IPS-11a (cell line): ENCODE data around the gene CXCR6.

Experiments used
- H3K4me3 ChIP-seq: one replicate; pipeline ENCODE4 v1.5.1; 2013; ENCODE audit warnings: low read depth, low read length, control low read depth

Gene CXCR6

GRCh38 chr3:45946875-45947274 is 3.6 kb downstream of the CXCR6 start:
- H3K4me3 ChIP-seq, result no peak overlapping the region

- no peak overlapping the region for H3K4me3 ChIP-seq
These were observed 4.1 kb downstream of the CXCR6 start for GRCh38 chr3:45947361-45947760.

GRCh38 chr3:45948311-45948781 is 5.1 kb downstream of the CXCR6 start:
- H3K4me3 ChIP-seq, result no peak overlapping the region

GRCh38 chr3:45948881-45949280 is 5.6 kb downstream of the CXCR6 start:
- no peak overlapping the region for H3K4me3 ChIP-seq

- no peak overlapping the region for H3K4me3 ChIP-seq
These were observed 6.2 kb downstream of the CXCR6 start for GRCh38 chr3:45949432-45949831.

GRCh38 chr3:45950131-45950530 is 6.9 kb downstream of the CXCR6 start:
- no peak overlapping the region for H3K4me3 ChIP-seq

GRCh38 chr3:45950686-45951600 is 7.7 kb downstream of the CXCR6 start:
- H3K4me3 ChIP-seq, result no peak overlapping the region

GRCh38 chr3:45951946-45952345 is 8.7 kb downstream of the CXCR6 start:
- H3K4me3 ChIP-seq, result no peak overlapping the region

GRCh38 chr3:45952456-45952855 is 9.2 kb downstream of the CXCR6 start:
- H3K4me3 ChIP-seq, result no peak overlapping the region

- H3K4me3 ChIP-seq, result no peak overlapping the region
These were observed 10.3 kb downstream of the CXCR6 start for GRCh38 chr3:45953536-45953935.

- H3K4me3 ChIP-seq, result no peak overlapping the region
These were observed 11.0 kb downstream of the CXCR6 start for GRCh38 chr3:45954306-45954705.

- H3K4me3 ChIP-seq, result no peak overlapping the region
These were observed 11.9 kb downstream of the CXCR6 start for GRCh38 chr3:45955017-45955647.

GRCh38 chr3:45955706-45956105 is 12.4 kb downstream of the CXCR6 start:
- H3K4me3 ChIP-seq, result no peak overlapping the region

GRCh38 chr3:45957586-45957985 is 14.3 kb downstream of the CXCR6 start:
- no peak overlapping the region for H3K4me3 ChIP-seq

GRCh38 chr3:45958321-45958791 is 15.1 kb downstream of the CXCR6 start:
- no peak overlapping the region for H3K4me3 ChIP-seq

- no peak overlapping the region for H3K4me3 ChIP-seq
These were observed 15.9 kb downstream of the CXCR6 start for GRCh38 chr3:45959201-45959600.

GRCh38 chr3:45960289-45960688 is 17.0 kb downstream of the CXCR6 start:
- no peak overlapping the region for H3K4me3 ChIP-seq

- H3K4me3 ChIP-seq, result no peak overlapping the region
These were observed 18.8 kb downstream of the CXCR6 start for GRCh38 chr3:45962033-45962432.

GRCh38 chr3:45964139-45964538 is 20.9 kb downstream of the CXCR6 start:
- no peak overlapping the region for H3K4me3 ChIP-seq

- H3K4me3 ChIP-seq, result no peak overlapping the region
These were observed 22.0 kb downstream of the CXCR6 start for GRCh38 chr3:45965253-45965652.

- H3K4me3 ChIP-seq, result no peak overlapping the region
These were observed 22.4 kb downstream of the CXCR6 start for GRCh38 chr3:45965653-45966052.

GRCh38 chr3:45966371-45966791 is 23.1 kb downstream of the CXCR6 start:
- H3K4me3 ChIP-seq, result no peak overlapping the region
